D721Med (cell line): ENCODE measurements around the gene TENM4.

Source experiments
- DNase-seq: peaks from one replicate; pipeline ENCODE4 v3.0.0; 2011; ENCODE audit warnings: low spot score; ENCODE audit not compliant: insufficient read length
- FAIRE-seq: peaks from 2 replicates; lab custom pipeline; 2011; peaks lifted over from hg19 to GRCh38; lab: Jason Lieb, UNC
- TF ChIP-seq, protein P1 (sequence below): IDR thresholded peaks from 2 replicates; pipeline ENCODE4 v1.5.1; 2012; ENCODE audit warnings: mild to moderate bottlenecking, control low read depth; ENCODE audit not compliant: insufficient read depth; ENCODE audit errors: missing control alignments

TENM4 gene

DNA sequence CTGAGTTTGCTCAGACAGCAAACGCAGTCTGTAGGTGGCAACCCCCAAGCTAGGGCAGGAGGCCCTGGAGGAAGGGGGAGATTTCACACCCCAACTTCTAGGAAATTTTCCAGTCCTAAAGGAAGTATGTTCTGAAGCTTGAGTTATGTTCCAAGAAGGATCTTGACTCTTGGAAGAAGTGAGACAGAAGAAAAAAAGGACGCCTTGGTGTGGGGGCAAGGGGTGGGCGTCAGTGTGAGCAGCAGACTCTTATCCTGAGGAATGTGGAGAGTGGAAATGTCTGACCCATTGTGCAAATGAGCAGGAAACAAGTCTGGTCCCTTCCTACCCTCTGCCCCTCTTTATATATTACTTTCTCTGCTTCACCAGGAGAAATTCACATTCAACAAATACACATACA is 497.7 kb downstream of the TENM4 start:
- FAIRE-seq (no peak), DNase-seq (no peak)
- TF ChIP-seq, protein P1, sequence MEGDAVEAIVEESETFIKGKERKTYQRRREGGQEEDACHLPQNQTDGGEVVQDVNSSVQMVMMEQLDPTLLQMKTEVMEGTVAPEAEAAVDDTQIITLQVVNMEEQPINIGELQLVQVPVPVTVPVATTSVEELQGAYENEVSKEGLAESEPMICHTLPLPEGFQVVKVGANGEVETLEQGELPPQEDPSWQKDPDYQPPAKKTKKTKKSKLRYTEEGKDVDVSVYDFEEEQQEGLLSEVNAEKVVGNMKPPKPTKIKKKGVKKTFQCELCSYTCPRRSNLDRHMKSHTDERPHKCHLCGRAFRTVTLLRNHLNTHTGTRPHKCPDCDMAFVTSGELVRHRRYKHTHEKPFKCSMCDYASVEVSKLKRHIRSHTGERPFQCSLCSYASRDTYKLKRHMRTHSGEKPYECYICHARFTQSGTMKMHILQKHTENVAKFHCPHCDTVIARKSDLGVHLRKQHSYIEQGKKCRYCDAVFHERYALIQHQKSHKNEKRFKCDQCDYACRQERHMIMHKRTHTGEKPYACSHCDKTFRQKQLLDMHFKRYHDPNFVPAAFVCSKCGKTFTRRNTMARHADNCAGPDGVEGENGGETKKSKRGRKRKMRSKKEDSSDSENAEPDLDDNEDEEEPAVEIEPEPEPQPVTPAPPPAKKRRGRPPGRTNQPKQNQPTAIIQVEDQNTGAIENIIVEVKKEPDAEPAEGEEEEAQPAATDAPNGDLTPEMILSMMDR = no peak

DNA sequence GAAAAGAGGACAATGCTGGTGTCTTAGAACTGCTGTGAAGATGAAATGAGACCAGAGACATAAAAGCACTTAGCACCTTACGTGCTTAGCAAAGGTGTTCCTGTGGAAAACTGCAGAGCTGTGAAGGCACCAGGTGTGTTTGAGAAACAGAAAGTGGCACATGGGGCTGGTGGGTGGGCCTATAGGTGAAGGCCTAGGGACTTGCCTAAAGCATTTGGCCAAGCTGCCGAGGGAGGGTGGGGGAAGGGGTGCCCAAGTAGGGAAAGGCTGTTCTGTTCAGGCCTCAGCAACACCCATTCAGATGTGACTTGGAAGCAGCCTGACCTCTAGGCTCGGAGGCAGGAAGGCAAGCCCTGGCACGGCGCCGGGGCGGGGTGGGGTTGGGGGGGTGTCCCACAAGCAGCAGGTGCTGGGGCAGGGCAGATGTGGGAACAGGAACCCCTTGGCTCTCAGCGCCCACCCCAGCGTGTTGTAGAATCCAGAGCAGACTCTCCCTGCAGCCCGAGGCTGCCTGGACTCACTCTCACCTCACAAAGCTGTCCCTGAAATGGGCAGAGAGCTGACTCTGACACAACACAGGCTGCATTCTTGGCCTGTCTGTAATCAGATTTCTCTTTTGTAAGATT is 499.5 kb downstream of the TENM4 start:
- DNase-seq (no peak), FAIRE-seq (no peak)
- TF ChIP-seq, protein P1 = no peak

DNA sequence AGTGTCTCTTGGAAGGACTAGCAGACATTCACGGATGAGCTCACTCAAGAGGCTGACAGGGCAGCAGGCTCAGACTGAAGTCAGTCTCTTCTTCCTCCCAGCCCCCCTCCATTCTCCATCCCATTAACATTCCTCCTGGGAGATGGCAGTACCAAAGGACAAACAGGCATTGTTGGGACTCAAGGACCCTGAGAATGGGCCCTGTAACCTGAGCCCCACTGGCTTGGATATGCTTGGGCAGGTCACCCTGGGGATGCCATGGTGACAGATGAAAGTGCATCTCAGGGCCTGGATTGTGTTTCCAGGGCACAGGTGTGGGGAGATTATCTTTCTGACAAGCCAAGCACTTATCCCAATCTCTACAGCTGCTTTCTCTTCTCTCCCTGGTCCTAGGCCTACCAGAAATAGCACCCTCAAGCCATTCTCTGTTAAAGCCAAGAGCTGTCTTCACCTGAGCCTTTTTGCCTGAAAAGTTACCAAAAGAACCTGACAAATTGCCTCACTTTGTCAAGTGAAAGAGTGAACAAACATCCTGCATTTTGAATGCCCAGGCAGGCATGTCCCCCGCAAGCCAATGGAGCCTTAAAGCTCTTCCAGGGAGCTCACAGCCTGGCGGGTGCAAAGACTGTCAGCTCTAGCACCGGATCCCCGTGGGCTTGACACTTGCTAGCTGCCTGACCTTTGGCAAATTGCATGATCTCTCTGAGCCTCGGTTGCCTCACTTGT is 500.2 kb downstream of the TENM4 start:
- DNase-seq = peak; percentile 31
- no peak for FAIRE-seq
- TF ChIP-seq, protein P1 = no peak

GRCh38 chr11:78938971-78939370 is 501.9 kb downstream of the TENM4 start:
- no peak for DNase-seq
- TF ChIP-seq, protein P1 = no peak

DNA sequence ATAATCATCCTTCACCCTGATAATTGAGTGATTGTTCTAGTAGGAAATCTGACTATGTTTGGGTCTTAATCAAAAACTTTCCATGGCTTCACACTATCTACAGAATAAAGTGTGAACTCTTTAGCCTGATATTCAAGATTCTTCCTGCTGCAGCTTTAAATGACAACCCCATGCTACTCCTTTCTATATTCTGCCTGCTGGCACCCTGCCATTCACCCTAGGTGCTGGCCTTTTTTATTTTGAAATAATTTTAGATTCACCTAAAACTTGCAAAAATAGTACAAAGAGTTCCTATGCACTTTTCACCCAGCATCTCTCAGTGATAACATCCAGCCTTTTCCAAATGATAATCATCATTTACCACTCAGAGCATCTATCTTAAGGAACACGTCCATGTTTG is 502.8 kb downstream of the TENM4 start:
- TF ChIP-seq, protein P1 = no peak

More at GRCh38 chr11:78938971-78939370, 501.9 kb downstream of the TENM4 start:
- no peak for FAIRE-seq

GRCh38 chr11:78935398-78936068 is 505.3 kb downstream of the TENM4 start:
- TF ChIP-seq, protein P1 = no peak
- no peak for DNase-seq
- FAIRE-seq = no peak

More for the DNA sequence above, 502.8 kb downstream of the TENM4 start:
- no peak for DNase-seq
- no peak for FAIRE-seq

- TF ChIP-seq, protein P1 = no peak
- DNase-seq (no peak), FAIRE-seq (no peak)
Observed at GRCh38 chr11:78933350-78933749, 507.5 kb downstream of the TENM4 start.
